Caki2 (cell line): ENCODE results near the gene AAK1. TPM values are rescaled to one million over a fixed set of nuclear protein-coding genes. Genes with fewer than 3 reads are reported as not detected.
"Not testable (repeated sequence)": the region's sequence is repeated elsewhere in the genome, so short reads cannot be mapped to it uniquely, and the experiment has no call there.

ENCODE experiments used
- DNase-seq: peaks from one replicate; pipeline ENCODE4 v3.0.0-alpha.2; 2015; ENCODE audit warnings: low read depth
- in situ Hi-C: cut with HindIII; loops from 2 replicates; pipeline ENCODE4 v1.10.0; 2016; ENCODE audit warnings: low sequenced_read_pairs, low pct_unique_long_range_greater_than_20kb, mixed read lengths
- total RNA-seq: library from RNA; depleted of rRNA; stranded (reverse); fragments of >200 nt; shearing (Covaris generic); gene quantifications from 2 replicates; pipeline ENCODE4 v1.2.3, GENCODE V29; 2014; ENCODE audit warnings: low replicate concordance

AAK1 gene
- total RNA-seq, 1 experiment from 2014 or later = 15.9 TPM

GRCh38 chr2:69585855-69586555, 57.5 kb downstream of the AAK1 start:
- in situ Hi-C loops = no loop called here

GRCh38 chr2:69584127-69584889, 59.2 kb downstream of the AAK1 start:
- DNase-seq = no peak
- in situ Hi-C loops = no loop called here

More at GRCh38 chr2:69585855-69586555, 57.5 kb downstream of the AAK1 start:
- peak; percentile 97 for DNase-seq

- in situ Hi-C loops = no loop called here
Measured at GRCh38 chr2:69583321-69583833, 60.2 kb downstream of the AAK1 start.

GRCh38 chr2:69582582-69583176, 60.9 kb downstream of the AAK1 start:
- in situ Hi-C loops = no loop called here
- DNase-seq = peak; percentile 71

More at GRCh38 chr2:69583321-69583833, 60.2 kb downstream of the AAK1 start:
- DNase-seq = no peak

GRCh38 chr2:69581774-69582581, 61.6 kb downstream of the AAK1 start:
- peak; percentile 77 for DNase-seq
- in situ Hi-C loops = no loop called here

- in situ Hi-C loops = no loop called here
- no peak for DNase-seq
Measured at GRCh38 chr2:69580486-69580885, 63.1 kb downstream of the AAK1 start.

- in situ Hi-C loops = no loop called here
- DNase-seq = no peak
Measured at GRCh38 chr2:69579536-69579935, 64.0 kb downstream of the AAK1 start.

GRCh38 chr2:69578198-69578540, 65.4 kb downstream of the AAK1 start:
- no peak for DNase-seq
- in situ Hi-C loops = no loop called here

- in situ Hi-C loops = no loop called here
- no peak for DNase-seq
Measured at GRCh38 chr2:69577467-69578197, 65.9 kb downstream of the AAK1 start.

GRCh38 chr2:69576880-69577279, 66.7 kb downstream of the AAK1 start:
- in situ Hi-C loops = no loop called here
- DNase-seq = no peak

- no peak for DNase-seq
- in situ Hi-C loops = no loop called here
Measured at GRCh38 chr2:69575926-69576325, 67.6 kb downstream of the AAK1 start.

GRCh38 chr2:69575371-69575770, 68.2 kb downstream of the AAK1 start:
- DNase-seq, in situ Hi-C loops: not testable (repeated sequence)

- in situ Hi-C loops = no loop called here
- peak; percentile 51 for DNase-seq
Measured at GRCh38 chr2:69572641-69573040, 70.9 kb downstream of the AAK1 start.

GRCh38 chr2:69571189-69571588, 72.3 kb downstream of the AAK1 start:
- in situ Hi-C loops = no loop called here
- no peak for DNase-seq

- peak; percentile 69 for DNase-seq
Measured at GRCh38 chr2:69570474-69570873, 73.1 kb downstream of the AAK1 start.

GRCh38 chr2:69567909-69568300, 75.6 kb downstream of the AAK1 start:
- DNase-seq = no peak
- in situ Hi-C loops = no loop called here

More at GRCh38 chr2:69570474-69570873, 73.1 kb downstream of the AAK1 start:
- in situ Hi-C loops = no loop called here

GRCh38 chr2:69567157-69567908, 76.2 kb downstream of the AAK1 start:
- DNase-seq = peak; percentile 75
- in situ Hi-C loops = no loop called here
